SKM-1 treated with dmso at 0.1 percent for 144 hours (cell line): ENCODE measurements around the gene OR11H7.
"Not testable (repeated sequence)": the region's sequence is repeated elsewhere in the genome, so short reads cannot be mapped to it uniquely, and the experiment has no call there.

Experiments used
- DNase-seq: peaks from one replicate; lab custom pipeline; 2025; ENCODE audit not compliant: unreplicated experiment; lab: John Stamatoyannopoulos, UW

The OR11H7 gene

DNA sequence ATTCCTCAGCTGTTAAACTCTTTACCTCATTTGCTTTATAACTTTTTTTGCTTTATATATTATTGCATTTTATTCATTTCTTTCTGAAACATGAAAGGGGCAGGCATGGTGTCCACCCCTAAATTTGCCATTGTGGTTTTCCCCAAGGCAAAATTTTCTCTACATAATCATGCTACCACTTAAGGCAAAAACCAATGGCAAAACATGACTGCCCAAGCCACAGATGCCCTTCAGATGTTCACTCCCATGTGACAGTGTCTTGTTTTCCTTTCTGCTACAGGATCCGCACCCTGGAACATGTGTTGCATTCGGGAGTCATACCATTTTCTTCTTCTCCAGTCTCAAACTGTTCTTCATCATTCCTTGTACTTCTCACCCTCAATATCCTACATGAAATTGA, 48.6 kb downstream of the OR11H7 start:
- no peak for DNase-seq

DNA sequence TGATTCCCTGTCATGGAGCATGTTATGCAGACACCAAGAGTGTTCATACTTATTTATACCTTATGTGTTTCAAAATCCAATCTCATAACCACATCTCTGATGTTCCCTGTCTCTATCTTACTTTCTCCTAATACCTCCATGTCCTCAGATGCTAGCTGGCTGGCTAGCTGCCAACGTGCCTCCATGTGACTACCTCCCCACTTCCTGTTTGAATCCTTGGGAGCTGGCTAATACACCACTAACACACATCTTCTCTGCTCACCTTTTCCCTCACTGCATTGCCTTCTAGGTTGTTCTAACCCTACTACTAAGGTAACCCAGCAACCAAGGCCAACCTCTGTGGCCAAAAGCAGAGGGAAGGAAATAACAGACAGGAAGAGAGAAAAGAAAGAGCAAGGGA, 49.6 kb downstream of the OR11H7 start:
- no peak for DNase-seq

DNA sequence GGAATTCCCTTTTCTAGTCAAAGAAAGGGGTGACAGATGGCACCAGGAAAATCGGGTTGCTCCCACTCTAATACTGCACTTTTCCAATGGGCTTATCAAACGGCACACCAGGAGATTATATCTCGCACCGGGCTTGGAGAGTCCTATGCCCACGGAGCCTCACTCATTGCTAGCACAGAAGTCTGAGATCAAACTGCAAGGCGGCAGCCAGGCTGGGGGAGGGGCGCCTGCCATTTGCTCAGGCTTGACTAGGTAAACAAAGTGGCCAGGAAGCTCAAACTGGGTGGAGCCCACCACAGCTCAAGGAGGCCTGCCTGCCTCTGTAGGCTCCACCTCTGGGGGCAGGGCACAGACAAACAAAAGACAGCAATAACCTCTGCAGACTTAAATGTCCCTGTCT, 51.5 kb downstream of the OR11H7 start:
- not testable (repeated sequence) for DNase-seq
